ENCODE data around the gene MTX1.

DNA sequence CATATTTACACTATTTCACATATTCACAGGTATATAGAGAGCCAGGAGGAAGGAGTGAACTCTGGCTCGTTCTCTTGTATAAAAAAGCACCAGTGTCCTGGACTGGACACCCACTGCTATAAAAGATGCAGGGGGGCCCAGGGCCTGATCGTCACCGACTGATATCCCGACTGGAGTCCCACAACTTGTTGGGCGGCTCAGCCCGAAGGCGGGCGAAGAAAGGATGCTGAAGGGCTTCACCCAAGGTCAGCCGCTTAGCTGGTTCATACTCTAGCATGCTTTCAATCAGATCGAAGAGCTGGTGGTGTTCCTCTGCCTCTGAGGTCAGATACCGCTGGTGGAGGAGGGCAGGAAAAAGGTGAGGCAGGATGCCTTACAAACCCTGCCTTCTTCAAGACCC, 54.6 kb downstream of the MTX1 start:
- no peak for TF ChIP-seq POLR2A (IDR thresholded peaks at IDR 0.05; ENCODE audit: low read depth, low read length)
- TF ChIP-seq, protein P1, sequence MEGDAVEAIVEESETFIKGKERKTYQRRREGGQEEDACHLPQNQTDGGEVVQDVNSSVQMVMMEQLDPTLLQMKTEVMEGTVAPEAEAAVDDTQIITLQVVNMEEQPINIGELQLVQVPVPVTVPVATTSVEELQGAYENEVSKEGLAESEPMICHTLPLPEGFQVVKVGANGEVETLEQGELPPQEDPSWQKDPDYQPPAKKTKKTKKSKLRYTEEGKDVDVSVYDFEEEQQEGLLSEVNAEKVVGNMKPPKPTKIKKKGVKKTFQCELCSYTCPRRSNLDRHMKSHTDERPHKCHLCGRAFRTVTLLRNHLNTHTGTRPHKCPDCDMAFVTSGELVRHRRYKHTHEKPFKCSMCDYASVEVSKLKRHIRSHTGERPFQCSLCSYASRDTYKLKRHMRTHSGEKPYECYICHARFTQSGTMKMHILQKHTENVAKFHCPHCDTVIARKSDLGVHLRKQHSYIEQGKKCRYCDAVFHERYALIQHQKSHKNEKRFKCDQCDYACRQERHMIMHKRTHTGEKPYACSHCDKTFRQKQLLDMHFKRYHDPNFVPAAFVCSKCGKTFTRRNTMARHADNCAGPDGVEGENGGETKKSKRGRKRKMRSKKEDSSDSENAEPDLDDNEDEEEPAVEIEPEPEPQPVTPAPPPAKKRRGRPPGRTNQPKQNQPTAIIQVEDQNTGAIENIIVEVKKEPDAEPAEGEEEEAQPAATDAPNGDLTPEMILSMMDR (conservative IDR thresholded peaks at IDR 0.05; ENCODE audit: low read depth, low read length): no peak
